Measurements from ENCODE around the gene MAP2K6. TPM values are rescaled to one million over a fixed set of nuclear protein-coding genes. Genes with fewer than 3 reads are reported as not detected.

MAP2K6 gene
- total and polyA plus RNA-seq, 2 donors (not counting 3 experiments of a cell fraction or from before 2014, with no cell fraction given) = 5.9 to 13.9 TPM

GRCh38 chr17:69423450-69423849 lies 9.0 kb downstream of the MAP2K6 start:
- dilution Hi-C loops (cut with MboI; ENCODE audit: extremely low pct_ligation_motif_present, low sequenced_read_pairs) (no loop called here), intact Hi-C loops (cut with micrococcal nuclease) (loop anchor here (1.0 to 5.0 kb wide), 3 partner anchors 9 to 454 kb away; partner anchors contain the start of gene MAP2K6)
- DNase-seq (ENCODE audit: low read depth, low spot score) = peak; percentile 91
- peak; percentile 85 for FAIRE-seq
- Histone ChIP-seq H3K9ac (replicated peaks; ENCODE audit: extremely low read depth, insufficient read depth, low read length) (peak overlapping the region; percentile 25), H3K9me1 (replicated peaks; ENCODE audit: control insufficient read depth, extremely low read depth, insufficient read depth, low read length) (no peaks in the 10 kb centered on the region), H3K79me2 (ENCODE audit: control insufficient read depth, insufficient read depth, low read length) (no peaks in the 10 kb centered on the region), H3K36me3 (ENCODE audit: control insufficient read depth in 2 of 2, extremely low read depth in 1 of 2, insufficient read depth in 2 of 2, low read length in 2 of 2) (no peaks in the 10 kb centered on the region), H3K27me3 (ENCODE audit: control insufficient read depth in 2 of 2, insufficient read depth in 2 of 2, low read length in 2 of 2) (no peaks in the 10 kb centered on the region), H3K4me1 (ENCODE audit: control insufficient read depth, extremely low read depth, insufficient read depth, low read length) (peaks cover 41% of the 10 kb centered on the region), H2AFZ (ENCODE audit: low read depth, low read length) (no peak overlapping the region), H3K9me3 (replicated peaks; ENCODE audit: control insufficient read depth, insufficient read depth, low read length) (no peaks in the 10 kb centered on the region), H3K4me2 (ENCODE audit: insufficient read depth, low read length) (peak overlapping the region; percentile 47), H3K27ac (ENCODE audit: insufficient read depth, low read depth, low read length) (peak overlapping the region; percentile 95), H3K4me3 (replicated peaks in 1 of 3; ENCODE audit: insufficient read depth in 1 of 3, low read depth in 1 of 3, low read length in 3 of 3) (no peak overlapping the region), H4K20me1 (replicated peaks; ENCODE audit: control insufficient read depth, extremely low read depth, insufficient read depth, low read length) (no peaks in the 10 kb centered on the region)
- no TSS peak for BruUV-seq (replicated peaks)
- POLR2A ChIA-PET = no interaction called here
- CTCF ChIA-PET = interaction anchor here (0.7 to 3.0 kb wide), 10 partner anchors 9 to 102 kb away, joined by 3 to 14 read pairs (median 4); partner anchors contain the start of gene MAP2K6
- TF ChIP-seq POLR2A (IDR thresholded peaks at IDR 0.05; ENCODE audit: low read depth, low read length) = peak; percentile 50
- TF ChIP-seq GATA2 (IDR thresholded peaks at IDR 0.05; ENCODE audit: insufficient read depth, insufficient read length, low read depth, low read length) = peak; percentile 64
- TF ChIP-seq JUN (IDR thresholded peaks at IDR 0.05; ENCODE audit: borderline replicate concordance, insufficient read depth, insufficient read length, low read depth) = peak; percentile 73
- TF ChIP-seq POLR2AphosphoS5 (IDR thresholded peaks at IDR 0.05; ENCODE audit: insufficient read depth, low read depth, low read length) = peak; percentile 88
- peak; percentile 87 for TF ChIP-seq FOS (IDR thresholded peaks at IDR 0.05; ENCODE audit: borderline replicate concordance, insufficient read depth, low read length)
- TF ChIP-seq MAX (IDR thresholded peaks at IDR 0.05; ENCODE audit: insufficient read depth, insufficient read length) = no peak
- TF ChIP-seq CTCF (IDR thresholded peaks at IDR 0.05; ENCODE audit: extremely low read depth in 1 of 2, insufficient read depth in 1 of 2, low read depth in 1 of 2, low read length in 2 of 2) = no peak

Measured in endothelial cell of umbilical vein (primary cell).